GM18520 (cell line): ENCODE results near the gene TMEM255B.
"Not testable (repeated sequence)": the region's sequence is repeated elsewhere in the genome, so short reads cannot be mapped to it uniquely, and the experiment has no call there.

Source experiments
- ATAC-seq: cut with Tn5 transposase; IDR thresholded peaks from one replicate; pipeline ENCODE4 v1.9.1; 2021; ENCODE audit not compliant: unreplicated experiment

The TMEM255B gene

DNA sequence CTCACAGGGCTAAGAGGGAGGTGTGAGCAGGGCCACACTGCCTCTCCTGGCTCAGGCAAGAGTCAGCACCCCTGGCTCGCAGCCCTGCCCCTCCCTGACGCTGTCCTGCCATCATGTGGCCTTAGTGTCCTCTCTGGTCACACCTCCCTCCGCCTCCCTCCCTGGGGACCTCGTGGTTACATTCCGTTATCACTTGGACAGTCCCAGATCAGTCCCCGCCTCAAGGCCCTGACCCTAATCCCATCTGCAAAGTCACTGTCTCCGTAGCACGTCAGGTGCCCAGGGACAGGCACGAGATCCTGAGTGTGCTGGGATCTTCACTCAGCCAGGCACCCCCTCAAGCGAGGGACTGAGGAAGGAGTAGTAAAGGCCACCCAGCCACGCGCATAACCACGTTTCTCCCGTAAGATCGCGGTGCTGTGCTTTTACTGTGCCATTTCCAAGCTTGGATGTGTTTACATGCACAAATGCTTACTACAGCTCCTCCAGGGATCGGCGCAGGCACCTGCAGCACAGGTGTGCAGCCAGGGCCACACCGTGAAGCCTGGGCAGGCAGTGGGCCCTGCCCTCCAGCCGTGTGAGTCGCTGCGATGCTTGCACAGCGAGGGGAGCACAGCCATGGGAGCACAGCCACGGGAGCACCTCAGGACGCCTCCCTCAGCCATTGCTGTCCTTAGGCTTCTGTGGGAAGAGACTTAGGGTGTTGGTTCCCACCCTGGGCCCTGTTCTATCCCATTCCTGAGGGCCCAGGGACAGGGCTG, 10.7 kb upstream of the TMEM255B start:
- no peak for ATAC-seq

DNA sequence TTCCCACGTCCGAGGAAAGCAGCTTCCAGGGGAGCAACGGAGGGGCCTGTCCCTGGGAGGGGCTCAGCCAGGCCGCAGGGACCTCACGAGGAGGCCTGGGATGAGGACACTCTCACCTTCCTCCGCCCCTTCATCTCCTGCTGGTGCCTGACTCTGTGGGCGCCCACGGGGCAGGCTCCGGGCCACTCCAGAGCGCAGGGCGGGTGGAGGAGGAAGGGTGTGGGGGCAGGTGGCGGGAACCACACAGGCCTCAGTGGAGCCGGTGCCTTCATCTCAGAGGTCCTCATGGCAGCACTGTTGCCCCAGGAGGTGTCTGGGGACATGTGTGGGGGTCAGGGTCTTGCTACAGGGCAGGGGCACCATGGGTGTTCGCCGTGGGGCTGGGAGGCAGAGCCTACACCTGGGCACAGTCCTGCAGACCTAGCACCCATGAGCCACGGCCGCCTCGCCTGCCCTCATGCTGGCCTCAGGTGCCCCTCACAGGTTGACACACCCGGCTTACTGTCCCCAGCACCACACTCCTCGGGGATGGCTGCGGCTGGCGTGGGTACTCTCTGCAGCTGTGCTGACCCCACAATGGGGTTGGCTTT, 10.1 kb upstream of the TMEM255B start:
- ATAC-seq = no peak

GRCh38 chr13:113749507-113749906, 9.5 kb upstream of the TMEM255B start:
- ATAC-seq = no peak

GRCh38 chr13:113749967-113750366, 9.1 kb upstream of the TMEM255B start:
- no peak for ATAC-seq

GRCh38 chr13:113750554-113751399, 8.2 kb upstream of the TMEM255B start:
- ATAC-seq = no peak

- ATAC-seq = no peak
These were observed 7.5 kb upstream of the TMEM255B start for GRCh38 chr13:113751491-113751890.

DNA sequence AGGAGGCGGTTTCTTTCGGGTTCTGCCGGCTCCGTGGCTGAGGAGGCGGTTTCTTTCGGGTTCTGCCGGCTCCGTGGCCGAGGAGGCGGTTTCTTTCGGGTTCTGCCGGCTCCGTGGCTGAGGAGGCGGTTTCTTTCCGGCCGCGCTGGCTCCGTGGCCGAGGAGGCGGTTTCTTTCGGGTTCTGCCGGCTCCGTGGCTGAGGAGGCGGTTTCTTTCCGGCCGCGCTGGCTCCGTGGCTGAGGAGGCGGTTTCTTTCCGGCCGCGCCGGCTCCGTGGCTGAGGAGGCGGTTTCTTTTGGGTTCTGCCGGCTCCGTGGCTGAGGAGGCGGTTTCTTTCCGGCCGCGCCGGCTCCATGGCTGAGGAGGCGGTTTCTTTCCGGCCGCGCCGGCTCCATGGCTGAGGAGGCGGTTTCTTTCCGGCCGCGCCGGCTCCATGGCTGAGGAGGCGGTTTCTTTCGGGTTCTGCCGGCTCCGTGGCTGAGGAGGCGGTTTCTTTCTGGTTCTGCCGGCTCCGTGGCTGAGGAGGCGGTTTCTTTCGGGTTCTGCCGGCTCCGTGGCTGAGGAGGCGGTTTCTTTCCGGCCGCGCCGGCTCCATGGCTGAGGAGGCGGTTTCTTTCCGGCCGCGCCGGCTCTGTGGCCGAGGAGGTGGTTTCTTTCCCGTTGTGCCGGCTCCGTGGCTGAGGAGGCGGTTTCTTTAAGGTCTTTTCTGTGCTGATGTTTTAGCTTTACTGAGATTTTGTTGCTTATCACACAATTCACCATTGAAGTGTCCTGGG, 6.6 kb upstream of the TMEM255B start:
- not testable (repeated sequence) for ATAC-seq

- ATAC-seq = no peak
These were observed 5.9 kb upstream of the TMEM255B start for GRCh38 chr13:113753171-113753570.

DNA sequence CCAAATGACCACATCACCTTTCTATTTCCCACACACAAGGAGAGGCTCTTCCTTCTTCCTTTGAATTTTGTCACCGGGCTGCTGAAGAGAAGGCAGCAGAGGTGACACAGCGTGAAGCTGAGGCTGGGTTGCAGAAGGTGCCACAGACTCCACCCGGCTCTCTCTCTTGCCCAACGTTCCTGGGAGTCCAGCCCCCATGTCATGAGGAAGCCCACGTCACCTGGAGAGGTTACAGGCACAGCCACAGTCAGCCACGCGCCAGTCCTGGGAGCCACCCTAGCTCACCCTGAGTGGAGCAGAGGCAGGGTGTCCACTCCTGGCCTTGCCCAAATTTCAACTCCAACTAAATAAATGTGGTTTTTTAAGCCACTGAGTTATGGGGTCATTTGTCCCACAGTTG, 4.8 kb upstream of the TMEM255B start:
- ATAC-seq = no peak

DNA sequence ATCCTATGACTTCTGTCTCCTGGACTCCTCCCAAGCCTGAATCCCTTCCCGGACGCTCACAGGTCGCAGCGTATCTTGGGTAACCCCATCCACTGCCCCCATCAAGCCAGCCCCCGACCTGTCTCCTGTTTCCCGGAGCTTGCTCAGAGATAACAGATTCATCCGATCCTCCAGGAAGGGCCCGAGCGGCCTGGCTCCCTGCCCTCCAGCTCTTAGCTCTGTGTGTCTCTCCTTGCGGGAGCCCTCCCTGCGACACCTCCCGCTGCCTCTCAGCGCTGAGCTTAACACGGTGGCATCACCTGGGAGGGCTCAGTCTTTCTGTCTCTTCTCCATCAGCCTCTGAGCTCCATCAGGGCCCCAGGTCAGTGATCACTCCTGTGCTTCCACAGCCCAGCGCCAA, 4.3 kb upstream of the TMEM255B start:
- no peak for ATAC-seq

GRCh38 chr13:113756441-113757097, 2.5 kb upstream of the TMEM255B start:
- ATAC-seq = no peak

- ATAC-seq = no peak
These were observed 605 bp downstream of the TMEM255B start for GRCh38 chr13:113759525-113760137.

- no peak for ATAC-seq
These were observed 2.1 kb downstream of the TMEM255B start for GRCh38 chr13:113761136-113761535.

GRCh38 chr13:113762075-113762474, 3.0 kb downstream of the TMEM255B start:
- ATAC-seq = no peak

DNA sequence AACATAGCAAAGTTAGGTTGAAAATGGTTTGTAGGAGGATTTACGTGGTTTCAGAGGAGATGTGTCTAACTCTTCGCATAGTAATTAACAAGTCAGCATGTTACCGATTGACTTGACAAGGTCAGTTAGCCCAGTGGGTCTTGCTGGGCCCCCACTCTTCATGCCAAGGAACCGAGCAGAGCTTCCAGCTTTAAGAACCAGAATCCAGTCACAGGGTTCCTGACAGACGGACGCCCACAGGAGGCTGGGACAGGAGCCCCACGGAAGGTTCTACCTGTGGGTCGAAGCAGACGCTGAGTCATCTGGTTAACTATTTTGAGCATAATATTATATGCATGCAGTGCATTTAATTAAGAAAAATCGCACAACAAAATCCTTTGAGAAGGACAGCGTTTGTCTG, 3.5 kb downstream of the TMEM255B start:
- no peak for ATAC-seq

- no peak for ATAC-seq
These were observed 4.2 kb downstream of the TMEM255B start for GRCh38 chr13:113763254-113763653.

- no peak for ATAC-seq
These were observed 5.2 kb downstream of the TMEM255B start for GRCh38 chr13:113763961-113764792.

GRCh38 chr13:113764793-113765563, 6.0 kb downstream of the TMEM255B start:
- ATAC-seq = no peak

DNA sequence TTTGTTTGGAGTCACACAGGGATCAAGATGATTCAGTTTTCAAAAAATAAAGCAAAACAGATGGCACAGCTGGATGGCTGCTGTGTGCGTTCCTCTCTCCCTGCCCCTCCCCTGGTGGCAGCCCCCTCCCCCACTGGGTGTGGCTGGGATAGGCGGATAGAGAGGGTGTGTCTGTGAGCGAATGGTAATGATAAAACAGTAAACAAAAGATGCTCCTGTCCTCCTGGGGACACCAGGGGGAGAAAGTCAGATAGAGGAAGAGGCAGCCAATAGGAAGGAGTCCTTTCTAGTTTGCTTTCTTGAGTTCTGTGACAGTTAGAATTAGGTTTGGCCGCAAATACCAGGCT, 6.5 kb downstream of the TMEM255B start:
- ATAC-seq = no peak
